ENCODE measurements around the gene ABCG1.
"Not testable (repeated sequence)": the region's sequence is repeated elsewhere in the genome, so short reads cannot be mapped to it uniquely, and the experiment has no call there.

The ABCG1 gene

GRCh38 chr21:42291003-42291750 lies 72.2 kb downstream of the ABCG1 start:
- no peak for DNase-seq (ENCODE audit: low spot score)

GRCh38 chr21:42291751-42292562 lies 73.0 kb downstream of the ABCG1 start:
- DNase-seq (ENCODE audit: low spot score): no peak

GRCh38 chr21:42292563-42293142 lies 73.7 kb downstream of the ABCG1 start:
- DNase-seq (ENCODE audit: low spot score): not testable (repeated sequence)

GRCh38 chr21:42293649-42294272 lies 74.8 kb downstream of the ABCG1 start:
- no peak for DNase-seq (ENCODE audit: low spot score)

GRCh38 chr21:42294273-42294880 lies 75.4 kb downstream of the ABCG1 start:
- DNase-seq (ENCODE audit: low spot score): no peak

- DNase-seq (ENCODE audit: low spot score): no peak
Measured at GRCh38 chr21:42295845-42296244, 76.9 kb downstream of the ABCG1 start.

- no peak for DNase-seq (ENCODE audit: low spot score)
Measured at GRCh38 chr21:42296501-42296900, 77.6 kb downstream of the ABCG1 start.

GRCh38 chr21:42297377-42297776 lies 78.4 kb downstream of the ABCG1 start:
- no peak for DNase-seq (ENCODE audit: low spot score)

- peak; percentile 88 for DNase-seq (ENCODE audit: low spot score)
Measured at GRCh38 chr21:42298237-42298636, 79.3 kb downstream of the ABCG1 start.

- DNase-seq (ENCODE audit: low spot score): no peak
Measured at GRCh38 chr21:42298657-42299056, 79.7 kb downstream of the ABCG1 start.

- DNase-seq (ENCODE audit: low spot score): peak; percentile 90
Measured at GRCh38 chr21:42299324-42300044, 80.5 kb downstream of the ABCG1 start.

GRCh38 chr21:42300045-42300583 lies 81.2 kb downstream of the ABCG1 start:
- no peak for DNase-seq (ENCODE audit: low spot score)

GRCh38 chr21:42300956-42301355 lies 82.0 kb downstream of the ABCG1 start:
- DNase-seq (ENCODE audit: low spot score): no peak

GRCh38 chr21:42301371-42302075 lies 82.6 kb downstream of the ABCG1 start:
- no peak for DNase-seq (ENCODE audit: low spot score)

GRCh38 chr21:42302076-42302650 lies 83.2 kb downstream of the ABCG1 start:
- DNase-seq (ENCODE audit: low spot score): no peak

GRCh38 chr21:42302794-42303193 lies 83.9 kb downstream of the ABCG1 start:
- no peak for DNase-seq (ENCODE audit: low spot score)

GRCh38 chr21:42303443-42303842 lies 84.5 kb downstream of the ABCG1 start:
- DNase-seq (ENCODE audit: low spot score): no peak

GRCh38 chr21:42304556-42305454 lies 85.9 kb downstream of the ABCG1 start:
- no peak for DNase-seq (ENCODE audit: low spot score)

GRCh38 chr21:42305707-42306147 lies 86.8 kb downstream of the ABCG1 start:
- DNase-seq (ENCODE audit: low spot score): no peak

Data from SW480 (cell line).